Hematopoietic multipotent progenitor cell treated with erythropoietin and hydrocortisone succinate and interleukin-3 and kit ligand, for 6 days (in vitro differentiated cells): ENCODE measurements around the gene SIPA1L3.
"Not testable (repeated sequence)": the region's sequence is repeated elsewhere in the genome, so short reads cannot be mapped to it uniquely, and the experiment has no call there.

Experiments used
- DNase-seq: peaks from one replicate; pipeline ENCODE4 v3.0.0-alpha.2; 2015

Gene SIPA1L3, protein sequence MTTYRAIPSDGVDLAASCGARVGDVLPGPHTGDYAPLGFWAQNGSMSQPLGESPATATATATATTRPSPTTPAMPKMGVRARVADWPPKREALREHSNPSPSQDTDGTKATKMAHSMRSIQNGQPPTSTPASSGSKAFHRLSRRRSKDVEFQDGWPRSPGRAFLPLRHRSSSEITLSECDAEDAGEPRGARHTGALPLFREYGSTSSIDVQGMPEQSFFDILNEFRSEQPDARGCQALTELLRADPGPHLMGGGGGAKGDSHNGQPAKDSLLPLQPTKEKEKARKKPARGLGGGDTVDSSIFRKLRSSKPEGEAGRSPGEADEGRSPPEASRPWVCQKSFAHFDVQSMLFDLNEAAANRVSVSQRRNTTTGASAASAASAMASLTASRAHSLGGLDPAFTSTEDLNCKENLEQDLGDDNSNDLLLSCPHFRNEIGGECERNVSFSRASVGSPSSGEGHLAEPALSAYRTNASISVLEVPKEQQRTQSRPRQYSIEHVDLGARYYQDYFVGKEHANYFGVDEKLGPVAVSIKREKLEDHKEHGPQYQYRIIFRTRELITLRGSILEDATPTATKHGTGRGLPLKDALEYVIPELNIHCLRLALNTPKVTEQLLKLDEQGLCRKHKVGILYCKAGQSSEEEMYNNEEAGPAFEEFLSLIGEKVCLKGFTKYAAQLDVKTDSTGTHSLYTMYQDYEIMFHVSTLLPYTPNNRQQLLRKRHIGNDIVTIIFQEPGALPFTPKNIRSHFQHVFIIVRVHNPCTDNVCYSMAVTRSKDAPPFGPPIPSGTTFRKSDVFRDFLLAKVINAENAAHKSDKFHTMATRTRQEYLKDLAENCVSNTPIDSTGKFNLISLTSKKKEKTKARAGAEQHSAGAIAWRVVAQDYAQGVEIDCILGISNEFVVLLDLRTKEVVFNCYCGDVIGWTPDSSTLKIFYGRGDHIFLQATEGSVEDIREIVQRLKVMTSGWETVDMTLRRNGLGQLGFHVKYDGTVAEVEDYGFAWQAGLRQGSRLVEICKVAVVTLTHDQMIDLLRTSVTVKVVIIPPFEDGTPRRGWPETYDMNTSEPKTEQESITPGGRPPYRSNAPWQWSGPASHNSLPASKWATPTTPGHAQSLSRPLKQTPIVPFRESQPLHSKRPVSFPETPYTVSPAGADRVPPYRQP (N-terminal part only)

GRCh38 chr19:37906869-37907734 is at the start of gene SIPA1L3:
Gene SIPA1L3, plus strand, starts transcription at chr19:37907208. Its CDS starts 174,358 bp downstream, at chr19:38081566.
- DNase-seq = peak; percentile 98

- DNase-seq = no peak
Measured at GRCh38 chr19:37864501-37864900, 42.5 kb upstream of the SIPA1L3 start.

DNA sequence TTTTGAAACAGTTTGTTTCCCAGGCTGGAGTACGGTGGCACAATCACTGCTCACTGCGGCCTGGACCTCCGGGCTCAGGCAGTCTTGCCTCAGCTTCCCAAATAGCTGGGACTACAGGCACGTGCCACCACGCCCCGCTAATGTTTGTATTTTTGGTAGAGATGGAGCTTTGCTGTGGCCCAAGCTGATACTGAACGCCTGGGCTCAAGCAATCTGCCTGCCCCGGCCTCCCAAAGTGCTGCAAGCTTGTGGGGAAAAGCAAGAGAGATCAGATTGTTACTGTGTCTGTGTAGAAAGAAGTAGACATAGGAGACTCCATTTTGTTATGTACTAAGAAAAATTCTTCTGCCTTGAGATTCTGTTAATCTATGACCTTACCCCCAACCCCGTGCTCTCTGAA is 41.1 kb upstream of the SIPA1L3 start:
- DNase-seq = not testable (repeated sequence)

DNA sequence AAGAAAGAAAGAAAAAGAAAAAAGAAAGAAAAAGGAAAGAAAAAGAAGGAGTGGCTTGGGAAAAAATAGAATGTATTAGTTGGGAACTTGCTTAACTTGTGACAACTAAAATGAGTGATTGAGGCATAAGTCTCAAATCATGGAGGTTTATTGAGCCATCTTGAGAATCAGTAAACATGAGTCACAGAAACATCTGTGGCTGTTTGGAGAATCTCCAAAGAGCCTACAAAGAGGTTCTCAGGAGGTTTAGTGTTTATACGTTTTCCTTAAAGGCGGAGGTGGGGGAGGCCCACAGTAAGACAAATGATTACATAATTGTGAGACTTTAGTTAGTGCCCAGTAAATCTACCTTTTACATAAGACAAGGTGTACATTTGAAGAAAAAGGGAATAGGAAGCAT is 39.2 kb upstream of the SIPA1L3 start:
- DNase-seq = no peak

DNA sequence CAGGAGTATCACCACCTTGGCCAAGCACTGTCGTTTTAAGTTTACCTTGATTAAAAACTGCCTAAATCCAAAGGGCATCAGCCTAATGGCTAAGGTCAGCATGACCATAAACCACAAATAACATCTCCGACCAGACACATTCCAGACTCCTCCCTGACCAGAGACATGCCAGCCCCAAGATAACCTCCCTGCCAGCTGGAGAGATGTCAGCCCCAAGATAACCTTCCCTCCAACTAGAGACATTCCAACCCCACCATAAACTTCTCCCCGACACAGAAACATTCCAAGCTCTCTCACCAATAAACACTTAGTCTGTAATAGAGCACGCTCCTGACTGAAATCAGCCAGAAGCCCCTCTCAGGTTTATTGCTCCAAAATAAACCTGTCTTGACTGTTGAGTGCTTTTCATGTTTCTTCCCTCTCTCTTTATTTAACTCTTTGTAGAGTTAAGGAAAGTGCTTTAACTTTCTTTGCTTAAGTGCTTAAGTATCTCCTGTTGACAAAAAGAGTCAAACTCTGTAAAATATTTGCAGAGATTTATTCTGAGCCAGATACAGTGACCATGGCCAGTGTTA is 37.2 kb upstream of the SIPA1L3 start:
- DNase-seq = no peak

DNA sequence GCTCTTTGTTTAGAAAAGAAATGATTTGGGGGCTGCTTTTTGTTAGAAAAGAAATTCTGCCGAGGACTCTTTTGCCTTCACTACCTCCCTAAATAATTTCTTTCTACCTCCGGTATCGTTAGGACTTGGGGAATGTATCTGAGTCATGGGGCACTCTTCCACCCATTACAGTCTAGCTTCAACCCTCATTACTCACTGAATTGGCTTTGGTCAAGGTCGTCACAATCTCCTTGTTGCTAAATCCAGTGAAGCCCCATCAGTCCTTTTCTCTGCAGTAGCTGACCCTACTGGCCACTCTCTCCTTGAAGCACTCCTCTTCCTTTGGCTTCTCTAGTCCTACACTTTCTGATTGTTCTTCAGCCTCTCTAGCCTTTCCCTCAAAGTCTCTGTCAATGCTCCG is 34.6 kb upstream of the SIPA1L3 start:
- no peak for DNase-seq

DNA sequence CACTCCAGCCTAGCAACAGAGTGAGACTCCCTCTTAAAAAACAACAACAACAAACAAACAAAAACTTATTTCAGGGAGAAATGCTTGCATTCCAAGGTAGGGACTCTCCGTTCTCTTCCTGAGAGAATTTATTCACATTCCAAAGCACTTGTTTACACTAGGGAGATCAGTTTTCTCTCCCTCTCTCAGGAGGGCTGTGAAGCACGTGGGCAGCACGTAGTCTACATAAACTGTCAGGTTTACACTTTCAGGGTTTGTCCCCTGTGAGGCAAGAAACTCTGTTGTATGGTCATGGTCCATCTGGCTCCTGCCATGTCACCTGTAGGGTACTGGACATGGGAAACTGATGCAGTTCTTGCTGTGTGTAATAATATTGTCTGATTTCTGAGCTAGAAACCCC is 32.2 kb upstream of the SIPA1L3 start:
- no peak for DNase-seq

- no peak for DNase-seq
Measured at GRCh38 chr19:37876032-37876431, 31.0 kb upstream of the SIPA1L3 start.

GRCh38 chr19:37877147-37877546 is 29.9 kb upstream of the SIPA1L3 start:
- DNase-seq = no peak

DNA sequence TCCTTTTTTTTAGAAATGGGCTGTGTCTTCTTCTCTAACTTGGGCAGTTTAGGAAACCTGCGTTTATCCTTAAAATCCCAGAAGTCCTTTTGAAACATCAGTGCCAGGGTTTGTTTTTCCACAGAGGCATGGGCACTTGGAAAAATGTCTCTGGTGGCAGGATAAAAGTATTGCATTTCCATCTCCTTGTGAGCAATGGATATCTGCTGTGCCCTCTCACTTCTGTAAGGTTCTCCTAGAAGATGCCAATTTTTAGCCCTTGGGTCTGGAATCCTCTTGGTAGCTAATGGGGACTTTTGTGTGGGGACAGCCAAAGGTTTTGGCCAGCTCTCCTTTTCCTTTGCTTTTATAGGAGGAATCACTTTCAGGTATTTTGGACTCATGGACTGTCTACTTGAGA is 21.6 kb upstream of the SIPA1L3 start:
- no peak for DNase-seq

GRCh38 chr19:37886571-37886970 is 20.4 kb upstream of the SIPA1L3 start:
- no peak for DNase-seq

- DNase-seq = no peak
Measured at GRCh38 chr19:37893845-37894575, 13.0 kb upstream of the SIPA1L3 start.

- no peak for DNase-seq
Measured at GRCh38 chr19:37896180-37896579, 10.8 kb upstream of the SIPA1L3 start.

DNA sequence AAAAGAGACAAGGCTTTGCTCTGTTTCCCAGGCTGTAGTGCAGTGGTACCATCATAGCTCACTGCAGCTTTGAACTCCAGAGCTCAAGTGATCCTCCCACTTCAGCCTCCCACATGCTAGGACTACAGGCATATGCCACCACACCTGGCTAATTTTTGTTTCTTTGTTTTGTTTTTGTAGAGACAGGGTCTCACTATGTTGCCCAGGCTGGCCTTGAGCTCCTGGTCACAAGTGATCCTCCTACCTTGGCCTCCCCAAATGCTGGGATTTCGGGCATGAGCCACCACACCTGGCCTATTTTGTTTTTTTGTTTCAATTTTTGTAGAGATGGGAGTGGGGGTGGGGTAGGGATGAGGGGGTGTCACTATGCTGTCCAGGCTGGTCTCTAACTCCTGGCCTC is 7.6 kb upstream of the SIPA1L3 start:
- DNase-seq = no peak

DNA sequence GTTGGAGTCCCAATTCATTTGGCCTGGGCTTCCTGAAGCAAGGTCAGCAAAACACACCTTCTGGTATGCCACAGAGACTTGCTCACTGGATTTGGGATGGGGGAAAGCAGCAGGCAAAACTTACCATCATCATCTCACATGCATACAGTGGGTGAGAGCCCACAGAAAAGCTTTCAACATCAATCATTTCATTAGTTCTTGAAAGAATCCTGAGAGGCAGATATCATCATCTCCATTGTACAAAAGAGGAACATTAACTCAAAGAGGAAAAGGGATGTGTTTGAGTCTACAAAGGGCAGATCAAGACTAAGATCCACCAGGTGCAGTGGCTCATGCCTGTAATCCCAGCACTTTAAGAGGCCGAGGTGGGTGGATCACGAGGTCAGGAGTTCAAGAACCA is 7.0 kb upstream of the SIPA1L3 start:
- no peak for DNase-seq

GRCh38 chr19:37902668-37903067 is 4.3 kb upstream of the SIPA1L3 start:
- peak; percentile 93 for DNase-seq

- no peak for DNase-seq
Measured at GRCh38 chr19:37903096-37903495, 3.9 kb upstream of the SIPA1L3 start.

GRCh38 chr19:37905946-37906868 is 801 bp upstream of the SIPA1L3 start, which contains the start of gene WDR87:
Gene WDR87, minus strand, starts transcription at chr19:37906594. Its CDS starts 8,355 bp downstream, at chr19:37898239.
- DNase-seq = peak; percentile 54

GRCh38 chr19:37907735-37908455 is 887 bp downstream of the SIPA1L3 start:
- DNase-seq = peak; percentile 37
